ENCODE results near the gene SLC12A8.
A peak's percentile ranks its signal among the peaks of the same experiment; 100 is the strongest.

The SLC12A8 gene

GRCh38 chr3:125073390-125073905, 139.1 kb downstream of the SLC12A8 start:
- no peak for DNase-seq (ENCODE audit: low read depth)

DNA sequence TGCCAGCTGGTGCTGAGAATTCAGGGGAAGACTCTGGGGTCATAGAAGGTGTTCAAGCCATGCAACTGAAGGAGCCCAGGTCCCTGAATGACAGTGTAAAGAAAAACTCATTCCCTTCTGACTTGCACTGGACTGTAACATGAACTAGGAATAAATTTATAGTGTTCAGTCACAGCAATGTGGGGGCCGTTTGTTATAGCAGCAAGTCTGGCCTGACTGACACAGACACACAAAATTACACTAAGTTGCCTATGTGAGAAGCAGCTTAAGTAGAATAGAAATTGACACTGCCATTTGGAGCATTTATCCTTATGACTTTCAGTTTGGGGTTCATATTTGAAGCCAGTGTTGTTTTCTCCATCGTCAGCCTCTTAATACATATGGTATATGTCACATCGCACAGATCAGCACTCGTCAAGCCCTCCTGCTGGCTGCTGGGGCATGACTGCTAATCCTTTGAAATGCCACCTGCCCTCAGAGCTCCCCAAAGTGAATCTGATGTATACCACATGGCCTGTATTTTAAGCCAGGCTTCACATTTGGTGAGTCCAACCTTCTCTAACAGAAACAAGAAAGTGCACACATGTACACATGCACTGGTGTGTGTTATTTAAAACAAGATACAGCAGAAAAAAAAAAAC, 139.7 kb downstream of the SLC12A8 start:
- DNase-seq (ENCODE audit: low read depth): peak; percentile 44

DNA sequence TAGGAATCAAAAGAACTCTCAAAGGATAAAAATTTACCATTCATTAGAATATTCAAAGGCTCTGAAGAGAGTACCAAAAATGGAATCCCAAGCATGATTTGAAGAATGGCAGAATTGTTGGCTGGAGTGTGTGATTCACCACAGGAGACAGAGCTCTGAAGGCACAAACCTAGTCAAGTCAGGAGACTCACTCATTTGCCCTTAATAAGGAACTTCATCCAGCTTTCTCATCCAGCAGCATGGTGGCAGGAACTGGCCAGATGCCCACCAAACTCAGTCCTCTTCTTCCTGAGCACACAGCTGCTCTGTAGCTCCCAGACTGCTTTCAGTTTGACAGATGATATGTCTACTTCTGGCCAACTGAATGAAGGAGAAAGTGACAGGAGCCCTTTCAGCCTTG, 140.2 kb downstream of the SLC12A8 start:
- peak; percentile 52 for DNase-seq (ENCODE audit: low read depth)

DNA sequence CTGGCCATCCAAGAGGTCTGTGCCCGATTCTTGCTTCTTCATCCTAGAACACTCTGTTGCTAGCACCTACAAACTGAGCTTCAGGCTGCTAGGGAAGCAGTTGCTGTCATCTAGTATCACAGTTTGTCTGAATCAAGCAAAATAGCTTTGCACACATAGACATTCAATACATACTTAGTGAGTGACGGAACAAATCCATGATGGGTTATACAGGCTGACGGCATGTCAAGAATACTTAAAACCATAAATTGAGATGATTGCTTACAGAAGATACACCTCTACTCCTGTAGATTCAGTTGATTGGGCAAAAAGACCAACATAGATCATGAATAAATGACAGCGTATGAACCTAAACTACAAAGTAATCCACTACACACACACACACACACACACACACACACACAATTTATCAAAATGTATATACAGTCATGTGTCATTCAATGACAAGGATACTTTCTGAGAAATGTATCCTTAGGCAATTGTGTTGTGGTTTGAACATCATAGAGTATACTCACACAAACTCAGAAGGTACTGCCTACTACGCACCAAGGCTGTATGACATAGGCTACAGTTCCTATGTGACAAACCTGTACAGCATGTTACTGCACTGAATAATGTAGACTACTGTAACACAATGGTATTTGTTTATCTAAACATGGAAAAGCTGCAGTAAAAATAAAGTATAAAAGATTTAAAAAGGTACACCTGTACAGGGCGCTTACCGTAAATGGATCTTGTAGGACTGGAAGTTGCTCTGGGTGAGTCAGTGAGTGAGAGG, 142.4 kb downstream of the SLC12A8 start:
- DNase-seq (ENCODE audit: low read depth): no peak

- no peak for DNase-seq (ENCODE audit: low read depth)
Measured at GRCh38 chr3:125069452-125069851, 143.1 kb downstream of the SLC12A8 start.

- DNase-seq (ENCODE audit: low read depth): no peak
Measured at GRCh38 chr3:125068265-125068664, 144.3 kb downstream of the SLC12A8 start.

GRCh38 chr3:125067225-125067624, 145.3 kb downstream of the SLC12A8 start:
- peak; percentile 90 for DNase-seq (ENCODE audit: low read depth)

DNA sequence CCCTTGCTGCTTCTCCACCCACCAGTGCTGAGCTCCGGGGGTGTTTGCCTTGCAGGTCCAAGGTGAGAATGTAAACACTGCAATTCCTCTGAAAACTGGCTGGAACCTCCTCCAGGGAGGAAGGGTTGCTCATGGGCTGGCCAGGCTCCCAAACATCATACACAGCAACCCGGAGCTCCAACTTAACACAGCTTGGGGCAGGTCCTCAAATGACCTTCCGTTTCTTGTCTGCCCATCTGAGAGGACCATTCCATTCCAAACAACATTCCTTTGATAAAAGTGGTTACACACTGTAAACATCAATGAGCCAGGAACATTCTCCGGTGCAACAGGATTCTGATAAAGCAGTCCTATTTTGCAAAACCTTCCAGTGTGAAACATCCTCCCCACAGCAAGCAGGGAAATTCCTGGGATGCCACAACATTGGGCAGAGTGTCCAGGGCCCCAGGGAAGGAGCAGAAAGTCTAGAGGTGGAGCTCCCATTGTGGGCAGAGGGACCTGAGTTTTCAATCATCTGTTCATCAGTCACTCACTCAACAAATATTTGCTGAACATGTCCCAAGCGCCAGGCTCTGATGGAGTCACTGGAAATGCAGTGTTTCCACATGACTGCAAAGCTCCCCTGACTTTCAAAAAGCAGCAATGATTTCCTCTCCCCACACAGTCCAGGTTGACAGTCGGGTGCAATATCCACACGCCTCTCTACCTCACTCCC, 149.5 kb downstream of the SLC12A8 start:
- peak; percentile 100 for DNase-seq (ENCODE audit: low read depth)

- no peak for DNase-seq (ENCODE audit: low read depth)
Measured at GRCh38 chr3:125061646-125062045, 150.9 kb downstream of the SLC12A8 start.

- DNase-seq (ENCODE audit: low read depth): peak; percentile 97
Measured at GRCh38 chr3:125061170-125061569, 151.4 kb downstream of the SLC12A8 start.

- DNase-seq (ENCODE audit: low read depth): no peak
Measured at GRCh38 chr3:125059488-125060245, 152.9 kb downstream of the SLC12A8 start.

DNA sequence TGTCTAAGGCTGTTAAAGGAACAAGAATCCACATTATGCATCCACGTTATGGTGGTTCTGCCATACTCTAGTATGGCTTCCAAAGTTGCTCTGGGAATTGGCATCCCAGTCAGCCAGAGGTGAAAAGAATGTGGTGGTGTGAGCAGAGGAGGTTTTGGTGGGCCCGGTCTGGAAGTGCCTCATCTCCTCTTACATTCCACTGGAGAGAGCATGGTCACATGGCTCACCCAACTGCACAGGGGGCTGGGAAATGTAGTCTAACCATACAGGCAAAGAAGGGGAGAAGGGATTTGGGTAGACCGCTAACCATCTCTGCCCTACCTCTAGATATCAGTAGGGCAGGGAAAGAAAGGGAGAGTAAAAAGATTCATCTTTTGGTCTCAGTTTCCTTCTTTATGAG, 153.6 kb downstream of the SLC12A8 start:
- no peak for DNase-seq (ENCODE audit: low read depth)

DNA sequence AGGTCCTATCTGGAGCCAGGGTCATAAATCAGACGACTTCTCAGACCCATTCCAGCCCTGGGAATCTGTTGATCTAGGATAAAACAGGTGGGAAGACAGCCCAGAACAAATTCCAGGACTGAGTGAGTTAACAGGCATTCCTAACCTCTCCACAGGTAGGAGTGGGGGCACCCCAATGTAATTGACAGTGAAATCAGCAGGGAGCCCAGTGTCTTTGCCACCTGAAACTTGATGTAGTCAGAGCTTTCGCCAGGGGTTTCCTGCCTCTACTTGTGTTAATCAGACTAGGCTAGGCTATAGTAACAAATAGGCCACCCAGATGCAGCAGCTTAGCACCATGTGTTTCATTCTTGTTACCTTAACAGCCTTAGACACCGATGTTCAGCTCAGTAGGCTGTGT, 154.0 kb downstream of the SLC12A8 start:
- DNase-seq (ENCODE audit: low read depth): no peak

GRCh38 chr3:125057186-125057850, 155.2 kb downstream of the SLC12A8 start:
- DNase-seq (ENCODE audit: low read depth): peak; percentile 83

DNA sequence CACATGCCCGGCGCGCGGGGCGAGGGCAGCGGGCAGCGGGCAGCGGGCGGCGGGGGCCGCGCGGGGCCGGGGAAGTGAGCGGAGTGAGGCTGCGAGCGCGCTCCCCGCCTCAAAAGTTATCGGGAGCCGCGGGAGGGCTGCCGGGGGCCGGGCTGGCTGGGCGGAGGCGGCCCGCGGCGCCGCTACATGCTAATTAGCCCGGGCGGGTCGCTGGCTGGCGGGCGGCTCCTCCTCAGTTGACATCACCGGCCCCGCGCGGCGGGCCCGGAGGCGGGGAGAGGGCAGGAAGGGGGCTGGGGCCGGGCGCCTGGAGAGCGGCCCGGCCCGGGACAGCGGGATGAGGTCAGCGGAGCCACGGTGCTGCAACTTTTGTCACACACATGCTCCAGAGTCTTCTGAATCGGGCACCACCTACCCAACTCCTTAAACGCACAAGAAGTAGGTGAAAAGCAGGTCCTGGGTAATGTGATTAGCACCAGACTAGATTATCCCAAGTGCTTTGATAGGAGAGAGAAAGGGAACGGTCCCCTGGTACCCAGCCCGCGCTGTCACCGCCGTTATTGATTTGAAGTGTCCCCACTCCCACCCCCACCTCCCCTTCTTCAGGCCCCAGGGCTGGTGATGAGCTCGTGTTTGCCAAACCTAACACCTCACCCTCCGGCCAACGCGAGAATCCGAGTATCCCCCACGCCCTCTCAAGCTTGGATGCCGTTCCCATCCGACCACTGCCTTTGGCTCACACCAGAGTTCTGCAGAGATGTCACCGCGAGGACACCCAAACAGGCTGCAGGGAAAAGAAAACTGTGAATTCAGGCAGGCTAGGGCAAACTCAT, 156.4 kb downstream of the SLC12A8 start, which contains the start of gene HEG1:
TSS of gene HEG1 (minus strand) at position 85 of the 833 bp plus-strand sequence. CDS start 107 bp downstream, outside the sequence.
- peak; percentile 76 for DNase-seq (ENCODE audit: low read depth)

GRCh38 chr3:125055331-125055912, 157.1 kb downstream of the SLC12A8 start:
- DNase-seq (ENCODE audit: low read depth): no peak

DNA sequence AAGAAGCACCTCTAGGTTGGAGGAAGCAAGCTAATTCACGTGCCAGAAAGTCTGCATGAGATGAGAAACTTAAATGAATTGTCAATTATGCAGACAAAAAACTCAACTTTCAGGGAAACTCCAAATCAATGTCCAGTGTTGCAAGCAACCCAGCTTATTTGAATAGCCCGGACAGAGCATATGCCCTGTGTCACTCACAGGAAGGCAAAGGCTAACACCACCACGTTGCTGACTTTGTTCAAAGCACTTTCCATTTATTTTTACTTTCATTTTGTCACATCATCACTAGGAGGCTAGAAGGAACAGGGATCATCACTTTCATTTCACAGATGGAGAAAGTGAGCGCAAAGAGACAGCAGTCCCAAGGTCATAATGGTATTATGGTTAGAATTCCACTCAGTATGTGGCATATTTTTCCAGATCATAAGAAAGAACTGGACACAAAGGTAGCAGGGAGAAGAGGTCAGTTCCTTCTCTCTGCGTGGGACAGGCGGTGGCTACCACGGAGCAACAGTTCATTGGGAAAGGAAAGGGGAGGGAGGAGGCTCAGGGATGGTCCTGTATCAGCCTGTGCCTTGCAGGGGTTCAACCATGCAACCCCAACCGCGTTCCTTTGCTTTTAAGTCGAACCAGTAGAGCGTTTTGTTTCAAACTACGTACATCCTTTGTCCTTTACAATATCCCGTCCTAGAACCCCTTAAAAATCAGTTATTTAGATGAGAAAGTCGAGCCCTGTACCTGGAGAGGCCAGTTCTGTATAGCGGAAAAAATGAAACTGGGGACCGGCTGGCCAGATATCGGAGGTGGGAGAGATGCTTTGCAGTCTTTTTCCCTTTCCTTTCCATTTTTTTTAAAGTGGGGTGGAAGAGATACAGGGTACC, 157.9 kb downstream of the SLC12A8 start:
- peak; percentile 56 for DNase-seq (ENCODE audit: low read depth)

DNA sequence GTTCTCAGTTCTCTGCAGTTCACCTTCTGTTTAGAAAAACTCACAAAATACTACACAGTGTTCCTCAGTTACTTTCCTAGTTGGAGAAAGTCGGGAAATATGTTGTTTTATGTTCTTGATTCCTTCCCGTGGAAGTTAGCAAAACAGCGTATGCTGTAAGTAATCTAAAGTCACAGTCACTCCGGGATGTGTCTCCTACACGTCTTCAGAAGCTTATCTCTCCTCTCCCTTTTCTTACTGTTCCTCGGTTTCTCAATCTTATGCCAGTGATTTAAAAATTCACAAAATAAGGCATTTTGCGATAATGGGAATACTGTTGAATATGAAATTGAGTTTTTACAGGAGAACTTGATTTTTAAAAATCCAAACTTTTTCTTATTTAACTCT, 158.5 kb downstream of the SLC12A8 start:
- no peak for DNase-seq (ENCODE audit: low read depth)

- no peak for DNase-seq (ENCODE audit: low read depth)
Measured at GRCh38 chr3:125053304-125053699, 159.2 kb downstream of the SLC12A8 start.

All from amniotic epithelial cell (primary cell).